H1 (cell line): ENCODE data around the gene SHH. TPM values are rescaled to one million over a fixed set of nuclear protein-coding genes. Genes with fewer than 3 reads are reported as not detected.

Experiments
- CTCF ChIA-PET: fragments of 300-600 bp; sonication (Branson Sonifier 250); formaldehyde crosslinking; loops from one replicate; lab custom pipeline; 2021; ENCODE audit not compliant: partially characterized antibody; lab: Charles Lee
- POLR2A ChIA-PET: fragments of 300-600 bp; sonication (Branson Sonifier 250); formaldehyde crosslinking; loops from one replicate; lab custom pipeline; 2021; ENCODE audit warnings: inconsistent platforms; ENCODE audit not compliant: partially characterized antibody; lab: Charles Lee
- DNase-seq, 2 experiments: peaks; one replicate each; pipeline versions ENCODE4 v3.0.0 to v3.0.0-alpha.2; 2010 to 2022; ENCODE audit warnings: low spot score in 2 of 2, low read depth in 1 of 2, mixed read lengths in 1 of 2
- FAIRE-seq: peaks from 2 replicates; lab custom pipeline; 2011; peaks lifted over from hg19 to GRCh38; lab: Jason Lieb, UNC
- H2AFZ ChIP-seq: 2 replicates; pipeline ENCODE4 v1.8.1; 2012; ENCODE audit warnings: low read length, inconsistent platforms
- H2AK5ac ChIP-seq: 2 replicates; pipeline ENCODE4 v1.6.1; 2013; ENCODE audit warnings: low read depth, low read length
- H2BK120ac ChIP-seq: replicated peaks from 2 replicates; pipeline ENCODE3; 2013; ENCODE audit warnings: low read depth, low read length, inconsistent platforms
- H2BK12ac ChIP-seq: 2 replicates; pipeline ENCODE4 v1.6.1; 2013; ENCODE audit warnings: low read depth, low read length
- H2BK15ac ChIP-seq: 2 replicates; pipeline ENCODE4 v1.6.1; 2013; ENCODE audit warnings: low read length
- H2BK20ac ChIP-seq: 2 replicates; pipeline ENCODE4 v1.6.1; 2013; ENCODE audit warnings: low read length
- H2BK5ac ChIP-seq: 2 replicates; pipeline ENCODE4 v1.6.1; 2013; ENCODE audit warnings: low read depth, low read length
- H3K14ac ChIP-seq: 2 replicates; pipeline ENCODE4 v1.6.1; 2013; ENCODE audit warnings: inconsistent platforms; ENCODE audit not compliant: insufficient read length
- H3K18ac ChIP-seq: 2 replicates; pipeline ENCODE4 v1.6.1; 2013; ENCODE audit warnings: low read length; ENCODE audit errors: extremely low read depth
- H3K23ac ChIP-seq: 2 replicates; pipeline ENCODE4 v1.6.1; 2013; ENCODE audit warnings: inconsistent platforms; ENCODE audit not compliant: insufficient read length
- H3K23me2 ChIP-seq: 2 replicates; pipeline ENCODE4 v1.6.1; 2013; ENCODE audit warnings: low read depth, low read length
- H3K27ac ChIP-seq: 2 replicates; pipeline ENCODE4 v1.6.1; 2011; ENCODE audit warnings: low read depth, low read length, inconsistent platforms
- H3K27me3 ChIP-seq, 4 experiments: replicated peaks in 1 of 4; 1 replicate in 1 of 4; 2 replicates in 3 of 4; pipeline versions ENCODE4 v1.6.1 to v1.8.1; 2011 to 2013; ENCODE audit warnings: low read length in 3 of 4, mild to moderate bottlenecking in 3 of 4, inconsistent platforms in 2 of 4, mixed read lengths in 2 of 4, moderate library complexity in 1 of 4; ENCODE audit not compliant: control insufficient read depth in 3 of 4, insufficient read depth in 3 of 4; ENCODE audit errors: extremely low read depth in 1 of 4
- H3K36me3 ChIP-seq, 4 experiments: 2 replicates each; pipeline versions ENCODE4 v1.6.1 to v1.8.1; 2011 to 2013; ENCODE audit warnings: mild to moderate bottlenecking in 4 of 4, low read length in 3 of 4, moderate library complexity in 2 of 4, control low read depth in 1 of 4, inconsistent platforms in 1 of 4; ENCODE audit not compliant: insufficient read depth in 4 of 4, control insufficient read depth in 2 of 4
- H3K4ac ChIP-seq: replicated peaks from 2 replicates; pipeline ENCODE3; 2013; ENCODE audit warnings: low read length, low read depth, mixed read lengths, inconsistent platforms; ENCODE audit not compliant: insufficient read length
- H3K4me1 ChIP-seq, 4 experiments: replicated peaks in 1 of 4; 1 replicate in 1 of 4; 2 replicates in 3 of 4; pipeline versions ENCODE4 v1.6.1 to v1.8.1; 2011 to 2013; ENCODE audit warnings: low read length in 3 of 4, inconsistent platforms in 2 of 4, mixed read lengths in 1 of 4; ENCODE audit not compliant: insufficient read depth in 4 of 4, control insufficient read depth in 3 of 4
- H3K4me2 ChIP-seq, 2 experiments: 2 replicates each; pipeline versions ENCODE4 v1.6.1 to v1.8.1; 2011 to 2013; ENCODE audit warnings: low read depth in 2 of 2, low read length in 2 of 2, control low read depth in 1 of 2, inconsistent platforms in 1 of 2, mild to moderate bottlenecking in 1 of 2; ENCODE audit not compliant: insufficient read depth in 1 of 2
- H3K4me3 ChIP-seq, 4 experiments: fragments of 200-600, 300-600 bp in 1 of 4; sonication (generic), shearing (Covaris generic), sonication (Bioruptor Twin) in 1 of 4; 2 replicates each; pipeline versions ENCODE4 v1.5.1 to v1.8.1; 2011 to 2016; ENCODE audit warnings: low read length in 4 of 4, low read depth in 3 of 4, control low read depth in 2 of 4, inconsistent platforms in 2 of 4, mild to moderate bottlenecking in 2 of 4, mixed read lengths in 1 of 4, moderate library complexity in 1 of 4; ENCODE audit not compliant: insufficient read depth in 2 of 4; ENCODE audit errors: extremely low read depth in 1 of 4
- H3K56ac ChIP-seq: replicated peaks from 2 replicates; pipeline ENCODE3; 2013; ENCODE audit warnings: low read depth, mild to moderate bottlenecking, mixed read lengths, low read length, inconsistent platforms; ENCODE audit not compliant: insufficient read length
- H3K79me1 ChIP-seq: 2 replicates; pipeline ENCODE4 v1.6.1; 2013; ENCODE audit warnings: low read depth, low read length, control low read depth
- H3K79me2 ChIP-seq, 2 experiments: 2 replicates each; pipeline versions ENCODE4 v1.6.1 to v1.8.1; 2012 to 2013; ENCODE audit warnings: low read length in 2 of 2, mild to moderate bottlenecking in 2 of 2, inconsistent platforms in 1 of 2; ENCODE audit not compliant: insufficient read depth in 2 of 2, control insufficient read depth in 1 of 2
- H3K9ac ChIP-seq, 4 experiments: replicated peaks in 1 of 4; 1 replicate in 1 of 4; 2 replicates in 3 of 4; pipeline versions ENCODE4 v1.6.1 to v1.8.1; 2011 to 2013; ENCODE audit warnings: low read depth in 3 of 4, low read length in 3 of 4, control low read depth in 2 of 4, mild to moderate bottlenecking in 2 of 4, moderate library complexity in 2 of 4, inconsistent platforms in 1 of 4; ENCODE audit errors: extremely low read depth in 1 of 4
- H3K9me3 ChIP-seq, 2 experiments: 2 replicates each; pipeline versions ENCODE4 v1.6.1 to v1.8.1; 2012 to 2013; ENCODE audit warnings: mild to moderate bottlenecking in 2 of 2, moderate library complexity in 2 of 2, control low read depth in 1 of 2, inconsistent platforms in 1 of 2, low read depth in 1 of 2, low read length in 1 of 2, mixed read lengths in 1 of 2; ENCODE audit not compliant: insufficient read depth in 2 of 2
- H4K20me1 ChIP-seq, 2 experiments: replicated peaks in 1 of 2; 2 replicates each; pipeline versions ENCODE3 to v1.8.1; 2011 to 2013; ENCODE audit warnings: inconsistent platforms in 2 of 2, low read length in 2 of 2, mild to moderate bottlenecking in 1 of 2; ENCODE audit not compliant: insufficient read depth in 2 of 2, control insufficient read depth in 1 of 2
- H4K5ac ChIP-seq: 2 replicates; pipeline ENCODE4 v1.6.1; 2013; ENCODE audit warnings: low read length, low read depth, mixed read lengths, inconsistent platforms; ENCODE audit not compliant: insufficient read length
- H4K8ac ChIP-seq: 2 replicates; pipeline ENCODE4 v1.8.0; 2013; ENCODE audit warnings: mild to moderate bottlenecking, moderate library complexity, low read length, inconsistent platforms; ENCODE audit not compliant: insufficient read depth; ENCODE audit errors: extremely low read depth
- H4K91ac ChIP-seq: replicated peaks from 2 replicates; pipeline ENCODE3; 2013; ENCODE audit warnings: low read length, mixed read lengths, inconsistent platforms; ENCODE audit not compliant: insufficient read length
- BCL11A ChIP-seq, 2 experiments: IDR thresholded peaks; one replicate each; pipeline ENCODE4 v1.6.1; 2011; ENCODE audit warnings: low read depth in 2 of 2, low read length in 2 of 2, mild to moderate bottlenecking in 2 of 2
- CTCF ChIP-seq, 3 experiments: IDR thresholded peaks; 1 replicate in 2 of 3; 2 replicates in 1 of 3; pipeline versions ENCODE4 v1.5.1 to v1.6.1; 2011; ENCODE audit warnings: low read length in 3 of 3, mild to moderate bottlenecking in 3 of 3, inconsistent platforms in 2 of 3, low read depth in 1 of 3, moderate library complexity in 1 of 3; ENCODE audit not compliant: insufficient read depth in 1 of 3; ENCODE audit errors: control extremely low read depth in 1 of 3
- EP300 ChIP-seq, 2 experiments: IDR thresholded peaks; 1 replicate in 1 of 2; 2 replicates in 1 of 2; pipeline ENCODE4 v1.6.1; 2011 to 2012; ENCODE audit warnings: low read depth in 2 of 2, low read length in 2 of 2, mild to moderate bottlenecking in 2 of 2, borderline replicate concordance in 1 of 2, inconsistent platforms in 1 of 2, moderate library complexity in 1 of 2
- FOSL1 ChIP-seq: IDR thresholded peaks from 2 replicates; pipeline ENCODE4 v1.6.1; 2011; ENCODE audit warnings: mild to moderate bottlenecking, low read depth, low read length, moderate library complexity; ENCODE audit not compliant: insufficient read depth
- JUN ChIP-seq: IDR thresholded peaks from 2 replicates; pipeline ENCODE4 v1.6.1; 2011; ENCODE audit warnings: low read depth, mild to moderate bottlenecking, improper control_type of control experiment, low read length
- JUND ChIP-seq: IDR thresholded peaks from 2 replicates; pipeline ENCODE4 v1.6.1; 2011; ENCODE audit warnings: mild to moderate bottlenecking, improper control_type of control experiment, low read length
- KDM4A ChIP-seq: IDR thresholded peaks from one replicate; pipeline ENCODE4 v1.7.1; 2012; ENCODE audit warnings: low read depth, mild to moderate bottlenecking, moderate library complexity, low read length, inconsistent platforms; ENCODE audit not compliant: severe bottlenecking
- MAFK ChIP-seq: IDR thresholded peaks from 2 replicates; pipeline ENCODE4 v1.6.1; 2012; ENCODE audit warnings: low read depth, mild to moderate bottlenecking, improper control_type of control experiment, low read length
- SIX5 ChIP-seq: IDR thresholded peaks from 2 replicates; pipeline ENCODE4 v1.6.1; 2011; ENCODE audit warnings: mild to moderate bottlenecking, low read depth, low read length
- SP1 ChIP-seq: IDR thresholded peaks from 2 replicates; pipeline ENCODE4 v1.6.1; 2011; ENCODE audit warnings: low read depth, low read length
- TBP ChIP-seq: IDR thresholded peaks from 2 replicates; pipeline ENCODE4 v1.6.1; 2011; ENCODE audit warnings: low read depth, low read length, improper control_type of control experiment
- YY1 ChIP-seq: IDR thresholded peaks from 2 replicates; pipeline ENCODE4 v1.6.1; 2011; ENCODE audit warnings: low read depth, mild to moderate bottlenecking, low read length
- WGBS, 2 experiments: shearing (Covaris generic) in 1 of 2; methylation state at CpG; one replicate each; pipeline versions ENCODE4 v1.1.6 to v1.1.7; 2013 to 2015; ENCODE audit warnings: low lambda C conversion rate in 2 of 2, mixed read lengths in 2 of 2, inconsistent platforms in 1 of 2, low coverage in 1 of 2, missing lambda C conversion rate in 1 of 2; ENCODE audit not compliant: insufficient replicate concordance in 2 of 2, insufficient coverage in 1 of 2, insufficient read length in 1 of 2; ENCODE audit errors: extremely low coverage in 1 of 2, missing lambda C conversion rate in 1 of 2; 5-methylcytosine and 5-hydroxymethylcytosine counted together
- polyA plus RNA-seq, 7 experiments: library from polyadenylated mRNA; depleted of rRNA in 3 of 7; stranded (reverse) in 5 of 7; unstranded in 2 of 7; fragments of >200 nt in 5 of 7; fragments of 200-250 nt in 2 of 7; gene quantifications; 1 replicate in 5 of 7; 2 replicates in 1 of 7; 4 replicates in 1 of 7; pipeline versions ENCODE4 v1.2.1 to v1.2.3, GENCODE V29; 2011 to 2013; ENCODE audit warnings: missing spikeins in 2 of 7, mixed read lengths in 2 of 7
- total RNA-seq: library from RNA; stranded (reverse); fragmentation: NEBNext Ultra II Directional; extraction: Animal tissue kit (Norgen Biotek cat#: 25700); gene quantifications from 2 replicates; pipeline ENCODE4 v1.2.1, GENCODE V29; 2021

Gene SHH
- total and polyA plus RNA-seq, 2 of the 8 experiments (the other 6 are each of a cell fraction or from before 2014, with no cell fraction given): not detected

GRCh38 chr7:155780884-155781283 is 31.4 kb downstream of the SHH start:
- no peak overlapping the region for H2BK12ac ChIP-seq
- DNase-seq (no peak), FAIRE-seq (no peak)
- 95% methylated on average over 24 of the region's 24 CpGs; no CpG with 5 or more reads in 1 of the 2 experiments for WGBS, 2 experiments
- H3K4me2 ChIP-seq: no peak overlapping the region
- no peaks in the 10 kb centered on the region for H3K79me2 ChIP-seq
- H4K5ac ChIP-seq: no peak overlapping the region
- no peak overlapping the region for H2BK15ac ChIP-seq
- ChIA-PET POLR2A (no interaction called here), CTCF (interaction anchor here (1.0 kb wide), 1 partner anchor 436 kb away, joined by 4 read pairs; no protein-coding TSS in a partner anchor)
- no peak overlapping the region for H3K18ac ChIP-seq
- peaks cover 0 to 16% (median 6%) of the 10 kb centered on the region in 4 experiments; a peak in 4 of 8 replicates for H3K36me3 ChIP-seq
- H4K8ac ChIP-seq: no peak overlapping the region
- H3K23ac ChIP-seq: no peak overlapping the region
- H2BK5ac ChIP-seq: no peak overlapping the region
- no peak overlapping the region for H2AK5ac ChIP-seq
- H3K27me3 ChIP-seq: no peaks in the 10 kb centered on the region; a peak in 1 of 7 replicates
- peaks cover 3 to 10% of the 10 kb centered on the region in 2 experiments for H4K20me1 ChIP-seq
- peaks cover 3% of the 10 kb centered on the region; the same call in 1 of the 2 replicates for H3K79me1 ChIP-seq
- H3K14ac ChIP-seq: no peak overlapping the region
- no peak overlapping the region for H3K9ac ChIP-seq
- no peak overlapping the region for H3K27ac ChIP-seq
- H3K4ac ChIP-seq: no peak overlapping the region
- H3K4me1 ChIP-seq: peaks cover 0 to 3% (median under 1%) of the 10 kb centered on the region in 4 experiments; a peak in 1 of 7 replicates
- H3K4me3 ChIP-seq: no peak overlapping the region
- H2BK120ac ChIP-seq: no peak overlapping the region
- no peak overlapping the region for H2AFZ ChIP-seq
- H3K56ac ChIP-seq: no peak overlapping the region
- H3K9me3 ChIP-seq: no peaks in the 10 kb centered on the region
- H3K23me2 ChIP-seq: no peaks in the 10 kb centered on the region
- H2BK20ac ChIP-seq: no peak overlapping the region
- no peak overlapping the region for H4K91ac ChIP-seq
- no peak for TF ChIP-seq FOSL1
- TF ChIP-seq TBP: no peak
- TF ChIP-seq EP300 (IDR thresholded peaks at IDR 0.05; ENCODE audit: borderline replicate concordance in 1 of 2, low read depth in 2 of 2, low read length in 2 of 2): no peak
- no peak for TF ChIP-seq BCL11A (IDR thresholded peaks at IDR 0.05; ENCODE audit: low read depth in 2 of 2, low read length in 2 of 2)
- TF ChIP-seq CTCF (IDR thresholded peaks at IDR 0.05; ENCODE audit: control extremely low read depth in 1 of 3, insufficient read depth in 1 of 3, low read depth in 1 of 3, low read length in 3 of 3): no peak
- TF ChIP-seq KDM4A: no peak
- no peak for TF ChIP-seq JUN
- TF ChIP-seq SP1: no peak
- TF ChIP-seq JUND: no peak
- no peak for TF ChIP-seq YY1
- TF ChIP-seq MAFK: no peak
- no peak for TF ChIP-seq SIX5
